ENCODE measurements around the gene LSM12.

LSM12 gene

GRCh38 chr17:44066204-44066930 lies at the start of gene LSM12:
TSS of gene LSM12 (minus strand) at chr17:44066671. CDS start at chr17:44066587, 84 bp downstream.
- H3K4me3 ChIP-seq (ENCODE audit: low read length), result peak within 1 kb of the TSS; percentile 97
- no peak for TF ChIP-seq ZNF274 (IDR thresholded peaks at IDR 0.05; ENCODE audit: low read depth, low read length)

GRCh38 chr17:44115585-44116415 lies 49.3 kb upstream of the LSM12 start:
- TF ChIP-seq ZNF274 (IDR thresholded peaks at IDR 0.05; ENCODE audit: low read depth, low read length), result no peak
- H3K4me3 ChIP-seq (ENCODE audit: low read length), result no peak overlapping the region

GRCh38 chr17:44113868-44114840 lies 47.7 kb upstream of the LSM12 start:
- no peak for TF ChIP-seq ZNF274 (IDR thresholded peaks at IDR 0.05; ENCODE audit: low read depth, low read length)

GRCh38 chr17:44113382-44113781 lies 46.9 kb upstream of the LSM12 start:
- TF ChIP-seq ZNF274 (IDR thresholded peaks at IDR 0.05; ENCODE audit: low read depth, low read length), result no peak
- H3K4me3 ChIP-seq (ENCODE audit: low read length), result no peak overlapping the region

More at GRCh38 chr17:44113868-44114840, 47.7 kb upstream of the LSM12 start:
- H3K4me3 ChIP-seq (ENCODE audit: low read length), result no peak overlapping the region

GRCh38 chr17:44112284-44113280 lies 46.1 kb upstream of the LSM12 start:
- no peak for TF ChIP-seq ZNF274 (IDR thresholded peaks at IDR 0.05; ENCODE audit: low read depth, low read length)

GRCh38 chr17:44111777-44112176 lies 45.3 kb upstream of the LSM12 start:
- H3K4me3 ChIP-seq (ENCODE audit: low read length), result peak overlapping the region; percentile 78; the same call in 1 of the 2 replicates
- no peak for TF ChIP-seq ZNF274 (IDR thresholded peaks at IDR 0.05; ENCODE audit: low read depth, low read length)

More at GRCh38 chr17:44112284-44113280, 46.1 kb upstream of the LSM12 start:
- no peak overlapping the region for H3K4me3 ChIP-seq (ENCODE audit: low read length)

- no peak for TF ChIP-seq ZNF274 (IDR thresholded peaks at IDR 0.05; ENCODE audit: low read depth, low read length)
- H3K4me3 ChIP-seq (ENCODE audit: low read length), result peak overlapping the region; percentile 78; the same call in 1 of the 2 replicates
These were observed 44.6 kb upstream of the LSM12 start for GRCh38 chr17:44110823-44111633.

- H3K4me3 ChIP-seq (ENCODE audit: low read length), result peak overlapping the region; percentile 78; the same call in 1 of the 2 replicates
- TF ChIP-seq ZNF274 (IDR thresholded peaks at IDR 0.05; ENCODE audit: low read depth, low read length), result no peak
These were observed 43.7 kb upstream of the LSM12 start for GRCh38 chr17:44110011-44110686.

- H3K4me3 ChIP-seq (ENCODE audit: low read length), result no peak overlapping the region; the same call in 1 of the 2 replicates
- TF ChIP-seq ZNF274 (IDR thresholded peaks at IDR 0.05; ENCODE audit: low read depth, low read length), result no peak
These were observed 42.8 kb upstream of the LSM12 start for GRCh38 chr17:44109312-44109630.

- no peak for TF ChIP-seq ZNF274 (IDR thresholded peaks at IDR 0.05; ENCODE audit: low read depth, low read length)
- no peak overlapping the region for H3K4me3 ChIP-seq (ENCODE audit: low read length)
These were observed 42.2 kb upstream of the LSM12 start for GRCh38 chr17:44108440-44109311.

GRCh38 chr17:44106801-44107200 lies 40.3 kb upstream of the LSM12 start:
- H3K4me3 ChIP-seq (ENCODE audit: low read length), result no peak overlapping the region
- TF ChIP-seq ZNF274 (IDR thresholded peaks at IDR 0.05; ENCODE audit: low read depth, low read length), result no peak
